ENCODE data around the gene CUL4B.
A peak's percentile ranks its signal among the peaks of the same experiment; 100 is the strongest.

Gene CUL4B

DNA sequence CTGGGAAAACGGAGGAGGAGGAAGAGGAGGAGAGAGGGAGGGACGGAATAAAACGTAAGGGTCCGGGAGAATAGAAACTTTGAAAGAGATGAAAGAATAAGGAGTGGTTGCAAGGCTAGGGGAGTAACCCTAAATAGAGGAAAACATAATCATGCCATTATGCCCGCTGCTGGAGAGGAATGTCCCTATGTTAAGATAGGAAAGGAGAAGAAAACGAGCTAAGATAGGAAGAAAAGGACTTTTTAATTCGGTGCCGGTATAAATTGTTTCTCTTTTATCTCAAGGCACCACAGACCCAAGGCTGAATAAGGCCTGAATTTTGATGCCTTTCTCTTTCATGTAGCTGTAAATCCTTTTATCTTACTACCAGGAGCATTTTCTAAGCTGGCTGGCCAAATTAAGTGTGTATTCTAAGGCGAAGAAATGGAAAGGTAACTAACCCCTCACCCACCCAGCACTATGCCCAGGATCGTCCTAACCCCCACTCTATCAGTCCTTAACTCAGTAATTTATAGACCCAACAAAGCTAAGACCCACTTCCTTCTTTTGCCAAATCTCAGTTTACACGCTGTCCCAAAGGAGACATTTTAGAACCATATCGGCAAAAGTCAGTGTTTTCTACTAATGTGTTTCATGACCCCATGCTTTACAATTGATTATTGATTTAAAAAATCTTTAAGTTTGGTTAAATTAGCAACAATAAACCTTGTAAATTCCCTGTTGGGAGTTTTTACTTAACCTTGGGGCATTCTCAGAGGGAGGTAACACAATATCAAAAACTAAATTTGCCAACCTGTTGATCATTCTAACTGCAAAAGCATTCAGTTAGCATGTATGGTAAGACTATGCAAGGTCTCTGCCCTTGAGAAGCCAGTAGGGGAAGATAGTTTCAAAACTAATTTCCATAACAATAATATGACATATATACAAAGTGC lies 1.1 kb upstream of the CUL4B start:
- H3K9me3 ChIP-seq (ENCODE audit: insufficient read depth, low read length), result no peaks in the 10 kb centered on the region
- H3K9ac ChIP-seq (ENCODE audit: low read length), result peak overlapping the region; percentile 100
- peak overlapping the region; percentile 100 for H3K4me3 ChIP-seq (ENCODE audit: low read length)
- peak overlapping the region; percentile 72 for H2AFZ ChIP-seq (ENCODE audit: low read depth, low read length)
- no peaks in the 10 kb centered on the region for H4K20me1 ChIP-seq (ENCODE audit: insufficient read depth, low read length)
- H3K79me2 ChIP-seq (ENCODE audit: low read length), result peaks cover 30% of the 10 kb centered on the region
- no peak for TF ChIP-seq EZH2phosphoT487 (IDR thresholded peaks at IDR 0.05; ENCODE audit: low read depth)
- TF ChIP-seq, protein P1, sequence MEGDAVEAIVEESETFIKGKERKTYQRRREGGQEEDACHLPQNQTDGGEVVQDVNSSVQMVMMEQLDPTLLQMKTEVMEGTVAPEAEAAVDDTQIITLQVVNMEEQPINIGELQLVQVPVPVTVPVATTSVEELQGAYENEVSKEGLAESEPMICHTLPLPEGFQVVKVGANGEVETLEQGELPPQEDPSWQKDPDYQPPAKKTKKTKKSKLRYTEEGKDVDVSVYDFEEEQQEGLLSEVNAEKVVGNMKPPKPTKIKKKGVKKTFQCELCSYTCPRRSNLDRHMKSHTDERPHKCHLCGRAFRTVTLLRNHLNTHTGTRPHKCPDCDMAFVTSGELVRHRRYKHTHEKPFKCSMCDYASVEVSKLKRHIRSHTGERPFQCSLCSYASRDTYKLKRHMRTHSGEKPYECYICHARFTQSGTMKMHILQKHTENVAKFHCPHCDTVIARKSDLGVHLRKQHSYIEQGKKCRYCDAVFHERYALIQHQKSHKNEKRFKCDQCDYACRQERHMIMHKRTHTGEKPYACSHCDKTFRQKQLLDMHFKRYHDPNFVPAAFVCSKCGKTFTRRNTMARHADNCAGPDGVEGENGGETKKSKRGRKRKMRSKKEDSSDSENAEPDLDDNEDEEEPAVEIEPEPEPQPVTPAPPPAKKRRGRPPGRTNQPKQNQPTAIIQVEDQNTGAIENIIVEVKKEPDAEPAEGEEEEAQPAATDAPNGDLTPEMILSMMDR (IDR thresholded peaks at IDR 0.05; ENCODE audit: low read depth, low read length), result no peak
- peaks cover 25% of the 10 kb centered on the region for H3K4me1 ChIP-seq (ENCODE audit: low read length)
- H3K4me2 ChIP-seq (ENCODE audit: low read length), result peak overlapping the region; percentile 93
- H3K27ac ChIP-seq (ENCODE audit: low read length), result peak overlapping the region; percentile 95
- H3K36me3 ChIP-seq (replicated peaks; ENCODE audit: low read depth, low read length), result peaks cover 4% of the 10 kb centered on the region
- H3K27me3 ChIP-seq (ENCODE audit: low read depth, low read length), result no peaks in the 10 kb centered on the region

DNA sequence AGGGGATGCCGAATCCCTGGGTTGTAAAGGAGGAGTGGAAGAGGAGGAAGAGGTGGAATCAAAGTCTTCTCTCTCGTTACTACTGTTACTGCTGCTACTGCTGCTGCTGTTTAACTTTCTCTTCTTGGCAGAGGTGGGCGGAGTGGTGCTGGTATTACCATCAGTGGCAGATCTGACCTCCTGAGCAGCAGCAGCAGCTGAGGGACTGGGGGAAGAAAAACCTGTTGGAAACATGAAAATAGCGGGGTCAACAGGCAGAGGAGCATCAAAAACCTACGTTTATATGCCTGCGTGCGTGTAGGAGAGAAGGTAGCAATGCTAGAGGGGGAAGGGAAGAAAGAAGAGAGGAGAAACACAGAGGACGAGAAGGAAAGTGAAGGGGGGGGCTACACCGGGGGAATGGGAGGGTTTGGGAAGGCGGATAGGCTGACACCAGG lies 339 bp downstream of the CUL4B start:
- Histone ChIP-seq H3K79me2 (ENCODE audit: low read length) (peaks cover 30% of the 10 kb centered on the region), H3K36me3 (replicated peaks; ENCODE audit: low read depth, low read length) (peaks cover 10% of the 10 kb centered on the region)

DNA sequence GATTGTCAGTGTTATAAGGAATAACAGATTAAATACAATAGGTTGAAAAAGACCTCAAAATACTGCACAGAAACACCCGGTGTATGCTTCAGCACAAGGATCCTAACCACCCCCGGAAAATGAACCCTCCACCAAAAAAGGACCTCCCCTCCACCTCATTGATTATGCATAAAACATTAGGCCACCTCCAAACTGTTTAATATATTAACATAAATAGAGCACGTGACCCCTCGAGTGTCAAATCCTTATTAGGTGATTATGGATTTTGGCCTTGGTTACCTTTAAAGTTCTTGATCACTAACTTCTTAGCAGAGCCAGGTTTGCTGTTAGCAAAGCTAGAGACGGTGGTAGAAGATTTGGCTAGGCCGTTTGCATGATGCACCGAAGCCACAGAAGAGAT lies 958 bp downstream of the CUL4B start:
- peak overlapping the region; percentile 95 for H3K27ac ChIP-seq (ENCODE audit: low read length)
- no peaks in the 10 kb centered on the region for H4K20me1 ChIP-seq (ENCODE audit: insufficient read depth, low read length)
- H3K9ac ChIP-seq (ENCODE audit: low read length), result peak overlapping the region; percentile 100
- peaks cover 21% of the 10 kb centered on the region for H3K4me1 ChIP-seq (ENCODE audit: low read length)
- H3K9me3 ChIP-seq (ENCODE audit: insufficient read depth, low read length), result no peaks in the 10 kb centered on the region
- peak overlapping the region; percentile 100 for H3K4me3 ChIP-seq (ENCODE audit: low read length)
- H3K79me2 ChIP-seq (ENCODE audit: low read length), result peaks cover 30% of the 10 kb centered on the region
- H3K36me3 ChIP-seq (replicated peaks; ENCODE audit: low read depth, low read length), result peaks cover 10% of the 10 kb centered on the region
- TF ChIP-seq, protein P1 (IDR thresholded peaks at IDR 0.05; ENCODE audit: low read depth, low read length), result no peak
- no peak for TF ChIP-seq EZH2phosphoT487 (IDR thresholded peaks at IDR 0.05; ENCODE audit: low read depth)
- 0 out of 2 replicates have a peak overlapping the region, but pooled peaks have one; percentile 74 for H2AFZ ChIP-seq (ENCODE audit: low read depth, low read length)
- no peaks in the 10 kb centered on the region for H3K27me3 ChIP-seq (ENCODE audit: low read depth, low read length)
- peak overlapping the region; percentile 87 for H3K4me2 ChIP-seq (ENCODE audit: low read length)

More for the DNA sequence above, 339 bp downstream of the CUL4B start:
- Histone ChIP-seq H3K27me3 (ENCODE audit: low read depth, low read length) (no peaks in the 10 kb centered on the region), H3K4me2 (ENCODE audit: low read length) (peak overlapping the region; percentile 87), H3K4me1 (ENCODE audit: low read length) (peaks cover 25% of the 10 kb centered on the region), H3K4me3 (ENCODE audit: low read length) (peak overlapping the region; percentile 100), H3K9me3 (ENCODE audit: insufficient read depth, low read length) (no peaks in the 10 kb centered on the region), H4K20me1 (ENCODE audit: insufficient read depth, low read length) (no peaks in the 10 kb centered on the region), H3K9ac (ENCODE audit: low read length) (peak overlapping the region; percentile 100), H2AFZ (ENCODE audit: low read depth, low read length) (peak overlapping the region; percentile 74; the same call in 1 of the 2 replicates), H3K27ac (ENCODE audit: low read length) (peak overlapping the region; percentile 95)
- TF ChIP-seq, protein P1 (IDR thresholded peaks at IDR 0.05; ENCODE audit: low read depth, low read length), result no peak
- no peak for TF ChIP-seq EZH2phosphoT487 (IDR thresholded peaks at IDR 0.05; ENCODE audit: low read depth)

DNA sequence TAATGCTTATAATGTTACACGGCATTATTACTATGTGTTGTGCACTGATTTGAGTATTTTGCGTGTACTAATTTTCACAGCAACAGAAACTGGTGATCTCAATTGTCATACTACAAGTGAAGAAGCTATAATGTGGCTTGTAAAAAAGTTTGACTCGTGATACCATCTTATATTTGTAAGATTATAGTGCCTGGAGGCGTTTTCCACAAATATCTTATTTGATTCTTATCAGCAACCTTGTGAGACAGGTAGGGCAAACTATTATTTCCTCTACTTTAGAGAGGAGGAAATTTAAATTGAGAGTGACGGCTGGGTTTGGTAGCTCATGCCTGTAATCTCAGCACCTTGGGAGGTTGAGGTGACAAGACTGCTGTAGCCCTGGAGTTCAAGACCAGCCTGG lies 4.5 kb downstream of the CUL4B start:
- TF ChIP-seq EZH2phosphoT487 (IDR thresholded peaks at IDR 0.05; ENCODE audit: low read depth), result no peak
- TF ChIP-seq, protein P1 (IDR thresholded peaks at IDR 0.05; ENCODE audit: low read depth, low read length), result no peak
- H4K20me1 ChIP-seq (ENCODE audit: insufficient read depth, low read length), result no peaks in the 10 kb centered on the region
- no peak overlapping the region for H3K27ac ChIP-seq (ENCODE audit: low read length)
- no peak overlapping the region for H3K4me2 ChIP-seq (ENCODE audit: low read length)
- H3K36me3 ChIP-seq (replicated peaks; ENCODE audit: low read depth, low read length), result peaks cover 18% of the 10 kb centered on the region
- peaks cover 30% of the 10 kb centered on the region for H3K79me2 ChIP-seq (ENCODE audit: low read length)
- no peak overlapping the region for H2AFZ ChIP-seq (ENCODE audit: low read depth, low read length)
- H3K9me3 ChIP-seq (ENCODE audit: insufficient read depth, low read length), result no peaks in the 10 kb centered on the region
- peaks cover 11% of the 10 kb centered on the region for H3K4me1 ChIP-seq (ENCODE audit: low read length)
- H3K4me3 ChIP-seq (ENCODE audit: low read length), result no peak overlapping the region
- no peak overlapping the region for H3K9ac ChIP-seq (ENCODE audit: low read length)
- no peaks in the 10 kb centered on the region for H3K27me3 ChIP-seq (ENCODE audit: low read depth, low read length)

Data from OCI-LY3 (cell line).